ENCODE data around the gene PTPN7. TPM values are rescaled to one million over a fixed set of nuclear protein-coding genes. Genes with fewer than 3 reads are reported as not detected.

Gene PTPN7
- polyA plus RNA-seq, 1 donor (not counting 4 experiments of a cell fraction or from before 2014, with no cell fraction given) = 0.10 TPM

DNA sequence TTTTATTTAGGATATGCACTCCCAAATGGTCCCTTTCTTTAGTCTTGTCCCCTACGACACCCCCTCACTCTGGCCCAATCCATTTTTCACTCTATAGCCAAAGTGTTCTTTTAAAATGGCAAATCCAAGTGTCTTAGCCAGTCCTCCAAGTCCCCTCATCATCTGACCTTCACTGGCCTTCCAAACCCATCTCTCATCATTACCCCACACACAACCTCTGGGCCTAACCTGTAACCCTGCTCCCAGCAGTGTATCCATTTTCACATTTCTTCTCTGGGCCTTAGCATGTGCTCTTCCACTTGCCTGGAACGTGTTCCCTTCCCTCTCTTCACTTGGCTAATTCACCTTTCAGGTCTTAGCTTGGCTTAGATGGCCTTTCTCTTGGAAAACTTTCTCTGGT is 9.4 kb downstream of the PTPN7 start:
- no peak overlapping the region for H3K4me2 ChIP-seq (ENCODE audit: control insufficient read depth, extremely low read depth, insufficient read depth, low read depth, low read length)
- H3K4me3 ChIP-seq (ENCODE audit: control insufficient read depth in 2 of 3, extremely low read depth in 1 of 3, insufficient read depth in 2 of 3, low read depth in 1 of 3, low read length in 3 of 3) = no peak overlapping the region
- H3K4me1 ChIP-seq (ENCODE audit: control insufficient read depth, extremely low read depth, insufficient read depth, low read length) = no peaks in the 10 kb centered on the region
- no peak for DNase-seq (ENCODE audit: low read depth, low spot score)
- H3K27me3 ChIP-seq (ENCODE audit: control insufficient read depth, extremely low read depth, insufficient read depth, low read length) = no peaks in the 10 kb centered on the region
- H4K20me1 ChIP-seq (ENCODE audit: control insufficient read depth, extremely low read depth, insufficient read depth, low read length) = no peaks in the 10 kb centered on the region
- H3K79me2 ChIP-seq (ENCODE audit: control insufficient read depth, insufficient read depth, low read length) = no peaks in the 10 kb centered on the region
- dilution Hi-C loops (cut with MboI; ENCODE audit: extremely low pct_ligation_motif_present, low sequenced_read_pairs) = no loop called here
- no peaks in the 10 kb centered on the region for H3K9me1 ChIP-seq (ENCODE audit: control insufficient read depth, extremely low read depth, insufficient read depth, low read length)
- no peak for FAIRE-seq
- TF ChIP-seq EZH2 (IDR thresholded peaks at IDR 0.05; ENCODE audit: low read length) = no peak
- TF ChIP-seq, protein P1, sequence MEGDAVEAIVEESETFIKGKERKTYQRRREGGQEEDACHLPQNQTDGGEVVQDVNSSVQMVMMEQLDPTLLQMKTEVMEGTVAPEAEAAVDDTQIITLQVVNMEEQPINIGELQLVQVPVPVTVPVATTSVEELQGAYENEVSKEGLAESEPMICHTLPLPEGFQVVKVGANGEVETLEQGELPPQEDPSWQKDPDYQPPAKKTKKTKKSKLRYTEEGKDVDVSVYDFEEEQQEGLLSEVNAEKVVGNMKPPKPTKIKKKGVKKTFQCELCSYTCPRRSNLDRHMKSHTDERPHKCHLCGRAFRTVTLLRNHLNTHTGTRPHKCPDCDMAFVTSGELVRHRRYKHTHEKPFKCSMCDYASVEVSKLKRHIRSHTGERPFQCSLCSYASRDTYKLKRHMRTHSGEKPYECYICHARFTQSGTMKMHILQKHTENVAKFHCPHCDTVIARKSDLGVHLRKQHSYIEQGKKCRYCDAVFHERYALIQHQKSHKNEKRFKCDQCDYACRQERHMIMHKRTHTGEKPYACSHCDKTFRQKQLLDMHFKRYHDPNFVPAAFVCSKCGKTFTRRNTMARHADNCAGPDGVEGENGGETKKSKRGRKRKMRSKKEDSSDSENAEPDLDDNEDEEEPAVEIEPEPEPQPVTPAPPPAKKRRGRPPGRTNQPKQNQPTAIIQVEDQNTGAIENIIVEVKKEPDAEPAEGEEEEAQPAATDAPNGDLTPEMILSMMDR (optimal IDR thresholded peaks at IDR 0.05 in 1 of 3, IDR thresholded peaks at IDR 0.05 in 1 of 3, conservative IDR thresholded peaks at IDR 0.05 in 1 of 3; ENCODE audit: extremely low read depth in 1 of 3, insufficient read depth in 2 of 3, low read length in 3 of 3) = no peak
- H3K9me3 ChIP-seq (ENCODE audit: control insufficient read depth, low read depth, low read length) = no peaks in the 10 kb centered on the region
- H3K36me3 ChIP-seq (ENCODE audit: control insufficient read depth in 2 of 2, extremely low read depth in 1 of 2, insufficient read depth in 2 of 2, low read length in 2 of 2) = no peaks in the 10 kb centered on the region
- no peak overlapping the region for H2AFZ ChIP-seq (ENCODE audit: control insufficient read depth, low read length)
- no peak overlapping the region for H3K27ac ChIP-seq (ENCODE audit: control insufficient read depth, insufficient read depth, low read length)
- no peak overlapping the region for H3K9ac ChIP-seq (ENCODE audit: control insufficient read depth, extremely low read depth, insufficient read depth, low read length)

DNA sequence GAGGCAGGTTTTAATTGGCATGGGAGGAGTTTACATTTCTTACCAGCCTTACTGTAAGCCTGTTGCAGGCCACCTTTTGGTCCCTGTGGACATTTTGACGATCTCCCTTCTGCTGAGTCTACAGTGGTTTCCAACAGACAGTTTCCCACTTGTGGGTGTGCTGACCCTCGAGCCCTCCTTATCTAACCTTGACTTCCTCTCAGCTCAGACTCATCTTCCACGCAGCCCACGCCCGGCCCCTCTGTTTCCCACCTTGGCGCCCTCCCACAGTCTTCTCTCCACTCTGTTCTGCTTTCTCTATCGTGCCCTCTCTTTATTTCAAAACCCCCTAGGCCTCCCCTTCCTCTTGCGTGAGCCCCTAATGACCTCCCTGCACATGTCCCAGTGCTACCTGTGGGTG is 9.8 kb downstream of the PTPN7 start:
- Histone ChIP-seq H4K20me1 (ENCODE audit: control insufficient read depth, extremely low read depth, insufficient read depth, low read length) (no peaks in the 10 kb centered on the region), H2AFZ (ENCODE audit: control insufficient read depth, low read length) (no peak overlapping the region), H3K9ac (ENCODE audit: control insufficient read depth, extremely low read depth, insufficient read depth, low read length) (no peak overlapping the region), H3K79me2 (ENCODE audit: control insufficient read depth, insufficient read depth, low read length) (no peaks in the 10 kb centered on the region), H3K4me1 (ENCODE audit: control insufficient read depth, extremely low read depth, insufficient read depth, low read length) (peaks cover under 1% of the 10 kb centered on the region), H3K27ac (ENCODE audit: control insufficient read depth, insufficient read depth, low read length) (no peak overlapping the region), H3K4me3 (ENCODE audit: control insufficient read depth in 2 of 3, extremely low read depth in 1 of 3, insufficient read depth in 2 of 3, low read depth in 1 of 3, low read length in 3 of 3) (no peak overlapping the region), H3K36me3 (ENCODE audit: control insufficient read depth in 2 of 2, extremely low read depth in 1 of 2, insufficient read depth in 2 of 2, low read length in 2 of 2) (no peaks in the 10 kb centered on the region), H3K9me3 (ENCODE audit: control insufficient read depth, low read depth, low read length) (no peaks in the 10 kb centered on the region), H3K27me3 (ENCODE audit: control insufficient read depth, extremely low read depth, insufficient read depth, low read length) (no peaks in the 10 kb centered on the region), H3K9me1 (ENCODE audit: control insufficient read depth, extremely low read depth, insufficient read depth, low read length) (no peaks in the 10 kb centered on the region), H3K4me2 (ENCODE audit: control insufficient read depth, extremely low read depth, insufficient read depth, low read depth, low read length) (no peak overlapping the region)
- dilution Hi-C loops (cut with MboI; ENCODE audit: extremely low pct_ligation_motif_present, low sequenced_read_pairs) = no loop called here
- TF ChIP-seq, protein P1 (optimal IDR thresholded peaks at IDR 0.05 in 1 of 3, IDR thresholded peaks at IDR 0.05 in 1 of 3, conservative IDR thresholded peaks at IDR 0.05 in 1 of 3; ENCODE audit: extremely low read depth in 1 of 3, insufficient read depth in 2 of 3, low read length in 3 of 3) = no peak
- TF ChIP-seq EZH2 (IDR thresholded peaks at IDR 0.05; ENCODE audit: low read length) = no peak
- DNase-seq (ENCODE audit: low read depth, low spot score) (no peak), FAIRE-seq (no peak)
